Measurements from ENCODE around the gene TPRKB. TPM values are rescaled to one million over a fixed set of nuclear protein-coding genes. Genes with fewer than 3 reads are reported as not detected.
"Not testable (repeated sequence)": the region's sequence is repeated elsewhere in the genome, so short reads cannot be mapped to it uniquely, and the experiment has no call there.

TPRKB gene
- total RNA-seq, 2 experiments from 2014 or later, result 27.0 to 29.0 TPM

DNA sequence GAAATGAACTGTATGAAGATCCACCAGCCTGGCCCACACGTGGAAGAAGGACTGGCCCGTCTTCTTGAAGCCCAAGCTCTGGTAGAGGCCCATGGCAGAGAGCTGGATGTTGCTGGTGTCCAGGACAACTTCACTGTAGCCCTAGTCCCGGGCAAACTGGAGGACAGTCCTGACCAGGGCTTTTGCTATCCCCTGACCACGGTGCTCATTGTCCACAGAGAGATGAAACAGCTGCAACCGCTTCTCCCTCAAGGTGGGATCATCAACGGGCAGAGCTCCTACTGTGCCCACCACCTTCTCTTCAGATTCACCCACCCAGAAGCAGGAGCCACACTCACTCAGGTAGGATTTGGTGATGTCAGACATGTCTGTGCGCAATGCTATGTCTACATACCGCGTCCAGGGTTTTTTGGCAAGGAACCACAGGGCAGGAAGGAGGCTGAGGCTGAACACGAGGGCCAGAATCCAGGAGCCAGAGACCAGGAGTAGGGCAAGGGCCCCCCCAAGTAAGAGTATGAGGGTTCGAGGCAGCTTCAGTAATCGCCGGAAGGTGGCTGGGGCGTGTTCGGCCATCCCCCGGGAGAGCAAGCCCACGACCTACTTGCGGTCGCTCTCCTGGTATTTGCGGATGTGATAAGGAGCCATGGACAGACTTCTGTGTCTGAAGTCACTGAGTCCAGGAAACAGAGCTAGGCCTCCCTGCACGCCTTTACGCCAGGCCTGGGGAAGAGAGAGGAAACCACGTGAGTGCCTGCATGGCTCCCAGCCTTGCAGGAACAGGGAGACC is 36.3 kb downstream of the TPRKB start:
- CTCF ChIA-PET, result interaction anchor here (1.2 kb wide), 2 partner anchors 9 to 11 kb away, joined by 3 to 4 read pairs; no protein-coding TSS in a partner anchor
- Mint-ChIP-seq H3K4me3 (no peak overlapping the region), H3K27ac (no peak overlapping the region), H3K36me3 (ENCODE audit: low read depth) (no peaks in the 10 kb centered on the region), H3K27me3 (peaks cover 15% of the 10 kb centered on the region), H3K4me1 (ENCODE audit: low read depth) (no peaks in the 10 kb centered on the region), H3K9me3 (no peaks in the 10 kb centered on the region)
- intact Hi-C loops (cut with micrococcal nuclease), result no loop called here
- POLR2A ChIA-PET, result interaction anchor here (1.1 kb wide), 1 partner anchor 36 kb away, joined by 5 read pairs; the partner anchor contains the start of gene TPRKB
- TF ChIP-seq, protein P1, sequence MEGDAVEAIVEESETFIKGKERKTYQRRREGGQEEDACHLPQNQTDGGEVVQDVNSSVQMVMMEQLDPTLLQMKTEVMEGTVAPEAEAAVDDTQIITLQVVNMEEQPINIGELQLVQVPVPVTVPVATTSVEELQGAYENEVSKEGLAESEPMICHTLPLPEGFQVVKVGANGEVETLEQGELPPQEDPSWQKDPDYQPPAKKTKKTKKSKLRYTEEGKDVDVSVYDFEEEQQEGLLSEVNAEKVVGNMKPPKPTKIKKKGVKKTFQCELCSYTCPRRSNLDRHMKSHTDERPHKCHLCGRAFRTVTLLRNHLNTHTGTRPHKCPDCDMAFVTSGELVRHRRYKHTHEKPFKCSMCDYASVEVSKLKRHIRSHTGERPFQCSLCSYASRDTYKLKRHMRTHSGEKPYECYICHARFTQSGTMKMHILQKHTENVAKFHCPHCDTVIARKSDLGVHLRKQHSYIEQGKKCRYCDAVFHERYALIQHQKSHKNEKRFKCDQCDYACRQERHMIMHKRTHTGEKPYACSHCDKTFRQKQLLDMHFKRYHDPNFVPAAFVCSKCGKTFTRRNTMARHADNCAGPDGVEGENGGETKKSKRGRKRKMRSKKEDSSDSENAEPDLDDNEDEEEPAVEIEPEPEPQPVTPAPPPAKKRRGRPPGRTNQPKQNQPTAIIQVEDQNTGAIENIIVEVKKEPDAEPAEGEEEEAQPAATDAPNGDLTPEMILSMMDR (IDR thresholded peaks at IDR 0.05), result no peak
- no peak for ATAC-seq
- no peak for DNase-seq

DNA sequence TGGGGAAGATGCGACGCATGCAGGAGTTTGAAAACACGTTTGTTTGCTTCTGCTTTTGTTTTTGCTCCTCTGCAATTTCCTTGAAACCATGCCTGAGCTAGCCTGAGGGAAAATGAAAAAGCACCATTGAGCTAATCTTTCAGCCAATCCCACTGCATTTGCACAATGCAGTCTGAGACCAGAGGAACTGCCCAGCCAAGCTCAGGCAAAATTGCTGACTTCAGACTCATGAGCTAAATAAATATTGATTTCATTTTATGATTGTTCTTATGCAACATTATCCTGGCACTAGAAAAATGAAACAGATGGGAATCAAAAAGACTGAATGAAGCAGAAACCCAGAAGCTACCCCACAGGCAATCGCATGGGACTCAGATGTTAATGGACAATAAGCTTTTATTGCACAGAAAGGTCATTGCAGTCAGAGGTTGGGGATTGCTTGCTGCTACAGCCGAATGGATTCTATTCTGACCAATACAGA is 37.0 kb downstream of the TPRKB start:
- no peak overlapping the region for H3K27ac Mint-ChIP-seq
- ChIA-PET POLR2A (interaction anchor here (1.1 kb wide), 1 partner anchor 37 kb away, joined by 5 read pairs; the partner anchor contains the start of gene TPRKB), CTCF (interaction anchor here (1.2 kb wide), 2 partner anchors 10 to 11 kb away, joined by 3 to 4 read pairs; no protein-coding TSS in a partner anchor)
- H3K4me1 Mint-ChIP-seq (ENCODE audit: low read depth), result no peaks in the 10 kb centered on the region
- H3K9me3 Mint-ChIP-seq, result no peaks in the 10 kb centered on the region
- TF ChIP-seq, protein P1 (IDR thresholded peaks at IDR 0.05), result no peak
- H3K36me3 Mint-ChIP-seq (ENCODE audit: low read depth), result no peaks in the 10 kb centered on the region
- intact Hi-C loops (cut with micrococcal nuclease), result no loop called here
- H3K27me3 Mint-ChIP-seq, result peaks cover 15% of the 10 kb centered on the region
- H3K4me3 Mint-ChIP-seq, result no peak overlapping the region
- DNase-seq (no peak), ATAC-seq (no peak)

DNA sequence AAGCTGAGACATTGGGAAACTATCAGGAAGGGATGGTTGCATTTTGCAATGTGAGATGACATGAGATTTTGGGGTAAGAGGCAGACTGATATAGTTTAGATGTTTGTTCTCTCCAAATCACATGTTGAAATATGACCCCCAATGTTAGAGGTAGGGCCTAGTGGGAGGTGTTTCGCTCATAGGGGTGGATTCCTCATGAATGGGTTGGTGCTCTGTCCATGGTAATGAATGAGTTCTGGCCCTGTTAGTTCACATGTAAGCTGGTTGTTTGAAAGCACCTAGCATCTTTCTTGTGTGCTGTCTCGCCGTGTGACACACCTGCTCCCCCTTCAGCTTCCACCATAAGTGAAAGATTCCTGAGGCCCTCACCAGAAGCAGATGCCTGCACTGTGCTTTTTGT is 37.7 kb downstream of the TPRKB start:
- no peak overlapping the region for H3K27ac Mint-ChIP-seq
- ATAC-seq (no peak), DNase-seq (no peak)
- TF ChIP-seq, protein P1 (IDR thresholded peaks at IDR 0.05), result no peak
- intact Hi-C loops (cut with micrococcal nuclease), result no loop called here
- no peaks in the 10 kb centered on the region for H3K9me3 Mint-ChIP-seq
- no peaks in the 10 kb centered on the region for H3K4me1 Mint-ChIP-seq (ENCODE audit: low read depth)
- peaks cover 14% of the 10 kb centered on the region for H3K27me3 Mint-ChIP-seq
- POLR2A ChIA-PET, result no interaction called here
- no peak overlapping the region for H3K4me3 Mint-ChIP-seq
- no peaks in the 10 kb centered on the region for H3K36me3 Mint-ChIP-seq (ENCODE audit: low read depth)
- CTCF ChIA-PET, result interaction anchor here (1.2 kb wide), 1 partner anchor 11 kb away, joined by 4 read pairs; no protein-coding TSS in a partner anchor

DNA sequence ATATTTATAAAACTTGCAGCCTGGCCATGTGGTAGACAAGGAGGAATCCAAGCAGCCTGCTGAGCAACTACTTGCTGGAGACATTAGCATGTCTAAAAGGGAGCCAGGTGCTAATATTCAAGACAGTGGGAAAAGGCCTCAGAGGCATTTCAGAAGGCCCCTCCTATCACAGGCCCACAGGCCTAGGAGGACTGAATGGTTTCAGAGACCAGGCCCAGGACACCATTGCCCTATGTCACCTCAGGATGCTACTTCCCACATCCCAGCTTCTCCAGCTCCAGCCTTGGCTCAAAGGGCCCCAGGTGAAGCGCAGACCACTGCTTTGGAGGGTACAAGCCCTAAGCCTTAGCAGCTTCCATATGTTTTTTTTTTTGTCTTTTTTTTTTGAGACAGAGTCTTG is 39.0 kb downstream of the TPRKB start:
- Mint-ChIP-seq H3K4me3 (no peak overlapping the region), H3K27me3 (peaks cover 12% of the 10 kb centered on the region), H3K4me1 (ENCODE audit: low read depth) (no peaks in the 10 kb centered on the region), H3K27ac (no peak overlapping the region), H3K36me3 (ENCODE audit: low read depth) (no peaks in the 10 kb centered on the region), H3K9me3 (no peaks in the 10 kb centered on the region)
- ATAC-seq (no peak), DNase-seq (no peak)
- ChIA-PET POLR2A (no interaction called here), CTCF (no interaction called here)
- TF ChIP-seq, protein P1 (IDR thresholded peaks at IDR 0.05), result no peak
- intact Hi-C loops (cut with micrococcal nuclease), result no loop called here

DNA sequence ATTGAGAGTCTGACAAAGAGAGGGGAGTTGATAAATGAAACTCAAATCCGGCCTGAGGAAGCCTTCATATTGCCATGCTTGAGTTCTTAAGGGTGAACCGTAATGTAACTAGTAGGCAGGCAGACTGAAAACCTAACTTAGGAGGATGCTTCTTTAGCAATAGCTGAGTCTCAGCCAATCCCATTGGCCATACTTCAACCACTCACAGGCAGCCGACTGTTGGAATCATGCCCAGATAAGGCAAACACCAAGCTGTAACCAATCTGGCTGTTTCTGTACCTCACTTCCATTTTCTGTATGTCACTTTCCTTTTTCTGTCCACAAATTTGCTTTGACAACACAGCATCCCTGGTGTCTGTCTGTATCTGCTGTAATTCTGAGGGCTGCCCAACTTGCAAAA is 39.5 kb downstream of the TPRKB start:
- intact Hi-C loops (cut with micrococcal nuclease), result no loop called here
- ATAC-seq, result no peak
- ChIA-PET CTCF (no interaction called here), POLR2A (no interaction called here)
- no peak overlapping the region for H3K27ac Mint-ChIP-seq
- DNase-seq, result no peak
- H3K36me3 Mint-ChIP-seq (ENCODE audit: low read depth), result no peaks in the 10 kb centered on the region
- no peaks in the 10 kb centered on the region for H3K4me1 Mint-ChIP-seq (ENCODE audit: low read depth)
- H3K9me3 Mint-ChIP-seq, result no peaks in the 10 kb centered on the region
- TF ChIP-seq, protein P1 (IDR thresholded peaks at IDR 0.05), result no peak
- peaks cover 12% of the 10 kb centered on the region for H3K27me3 Mint-ChIP-seq
- no peak overlapping the region for H3K4me3 Mint-ChIP-seq

DNA sequence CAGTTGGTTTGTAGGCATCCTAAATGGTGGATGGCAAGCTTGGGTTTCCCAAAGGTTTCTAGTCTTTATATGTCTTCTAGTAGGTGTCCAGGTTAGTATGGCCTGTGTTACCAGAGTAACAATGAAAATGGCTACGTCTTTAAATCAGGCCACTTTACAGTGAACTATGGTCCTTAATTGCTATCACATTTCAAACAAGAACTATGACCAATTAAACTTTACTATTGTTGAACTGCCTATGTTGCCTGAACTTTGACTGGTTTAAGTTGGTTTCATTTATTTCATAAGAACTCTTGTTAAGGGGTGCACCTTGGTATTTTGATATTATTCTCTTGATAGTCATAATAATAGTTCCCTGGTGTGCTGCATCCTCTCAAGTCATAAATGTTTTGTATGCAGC is 40.2 kb downstream of the TPRKB start:
- H3K27me3 Mint-ChIP-seq; POLR2A ChIA-PET; ATAC-seq; DNase-seq; intact Hi-C loops (cut with micrococcal nuclease); H3K4me1 Mint-ChIP-seq (ENCODE audit: low read depth); H3K27ac Mint-ChIP-seq; H3K9me3 Mint-ChIP-seq; H3K36me3 Mint-ChIP-seq (ENCODE audit: low read depth); H3K4me3 Mint-ChIP-seq: not testable (repeated sequence)
- CTCF ChIA-PET, result interaction anchor here (1.3 to 2.7 kb wide), 2 partner anchors 17 to 127 kb away, joined by 4 to 10 read pairs; no protein-coding TSS in a partner anchor

DNA sequence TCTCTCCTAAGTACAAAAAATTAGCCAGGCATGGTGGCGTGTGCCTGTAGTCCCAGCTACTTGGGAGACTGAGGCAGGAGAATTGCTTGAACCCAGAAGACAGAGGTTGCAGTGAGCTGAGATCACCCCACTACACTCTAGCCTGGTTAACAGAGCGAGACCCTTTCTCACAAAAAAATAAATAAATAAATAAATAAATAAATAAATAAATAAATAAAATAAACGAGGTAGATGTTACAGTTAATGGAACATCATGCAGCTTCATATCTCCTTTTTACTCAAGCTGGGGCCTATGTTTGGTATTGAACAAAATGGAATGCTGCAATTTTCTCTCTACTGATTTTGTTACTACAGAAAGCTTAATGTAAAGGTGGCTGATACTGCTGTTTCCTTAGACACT is 40.6 kb downstream of the TPRKB start:
- H3K9me3 Mint-ChIP-seq; H3K27me3 Mint-ChIP-seq; H3K27ac Mint-ChIP-seq; ATAC-seq; intact Hi-C loops (cut with micrococcal nuclease); DNase-seq; H3K36me3 Mint-ChIP-seq (ENCODE audit: low read depth); H3K4me3 Mint-ChIP-seq; H3K4me1 Mint-ChIP-seq (ENCODE audit: low read depth): not testable (repeated sequence)
- ChIA-PET POLR2A (interaction anchor here (0.7 kb wide), 1 partner anchor 10 kb away, joined by 3 read pairs; no protein-coding TSS in a partner anchor), CTCF (interaction anchor here (1.3 to 2.7 kb wide), 2 partner anchors 16 to 127 kb away, joined by 4 to 10 read pairs; no protein-coding TSS in a partner anchor)
